K562 (cell line): Measurements from ENCODE around the gene SATB2. TPM values are rescaled to one million over a fixed set of nuclear protein-coding genes. Genes with fewer than 3 reads are reported as not detected.

Experiments used
- ARID4B ChIP-seq: sonication (generic); formaldehyde crosslinking; IDR thresholded peaks from 2 replicates; pipeline ENCODE4 v1.8.0; 2022; ENCODE audit warnings: mild to moderate bottlenecking, missing genetic modification reagents
- CBFB ChIP-seq: sonication (generic); formaldehyde crosslinking; IDR thresholded peaks from 2 replicates; pipeline ENCODE4 v1.4.0; 2020; ENCODE audit warnings: mild to moderate bottlenecking, missing genetic modification reagents
- CBX1 ChIP-seq: sonication (generic); IDR thresholded peaks from 2 replicates; pipeline ENCODE4 v1.6.1; 2016; ENCODE audit warnings: antibody characterized with exemption, low read depth, mild to moderate bottlenecking
- CHD4 ChIP-seq: fragments of 200-600 bp; sonication (generic); IDR thresholded peaks from 3 replicates; pipeline ENCODE4 v1.6.1; 2012; ENCODE audit warnings: low read depth, mild to moderate bottlenecking, mixed read lengths, low read length, inconsistent platforms; ENCODE audit not compliant: insufficient read depth, insufficient replicate concordance, poor library complexity, severe bottlenecking
- CREB1 ChIP-seq, 2 experiments: sonication (generic) in 1 of 2; formaldehyde crosslinking in 1 of 2; IDR thresholded peaks; 2 replicates each; pipeline versions ENCODE4 v1.6.1 to v1.8.0; 2012 to 2022; ENCODE audit warnings: inconsistent platforms in 1 of 2, mild to moderate bottlenecking in 1 of 2, missing genetic modification reagents in 1 of 2, moderate library complexity in 1 of 2
- DMBX1 ChIP-seq: fragments of 250-450 bp; sonication (Bioruptor Pico); IDR thresholded peaks from 2 replicates; pipeline ENCODE4 v1.8.0; 2022; ENCODE audit warnings: inconsistent platforms, mild to moderate bottlenecking, moderate library complexity, borderline replicate concordance
- ETV5 ChIP-seq: sonication (generic); formaldehyde crosslinking; IDR thresholded peaks from 2 replicates; pipeline ENCODE4 v1.4.0; 2020; ENCODE audit warnings: low read depth, mild to moderate bottlenecking, missing genetic modification reagents
- HDGF ChIP-seq: fragments of 450-650 bp; IDR thresholded peaks from 2 replicates; pipeline ENCODE4 v1.6.1; 2016
- MEF2A ChIP-seq: IDR thresholded peaks from 2 replicates; pipeline ENCODE4 v1.6.1; 2011; ENCODE audit warnings: low read depth, mild to moderate bottlenecking, low read length, moderate library complexity; ENCODE audit not compliant: control insufficient read depth
- NFIC ChIP-seq: fragments of 450-650 bp; IDR thresholded peaks from 2 replicates; pipeline ENCODE4 v1.6.1; 2017; ENCODE audit warnings: mild to moderate bottlenecking, inconsistent platforms
- RNF2 ChIP-seq: sonication (generic); IDR thresholded peaks from 2 replicates; pipeline ENCODE4 v1.6.1; 2016
- SMARCA5 ChIP-seq: fragments of 450-650 bp; IDR thresholded peaks from 2 replicates; pipeline ENCODE4 v1.6.1; 2016
- TRIM24 ChIP-seq, 2 experiments: fragments of 450-650 bp; IDR thresholded peaks; 2 replicates each; pipeline ENCODE4 v1.6.1; 2016
- ZNF12 ChIP-seq: sonication (generic); formaldehyde crosslinking; IDR thresholded peaks from 2 replicates; pipeline ENCODE4 v1.4.0; 2020; ENCODE audit warnings: mild to moderate bottlenecking, missing genetic modification reagents
- ZNF174 ChIP-seq: fragments of 250-450 bp; sonication (Bioruptor Pico); IDR thresholded peaks from 2 replicates; pipeline ENCODE4 v1.4.0; 2020; ENCODE audit warnings: mild to moderate bottlenecking
- ZNF407 ChIP-seq: fragments of 450-650 bp; IDR thresholded peaks from 2 replicates; pipeline ENCODE4 v1.6.1; 2016; ENCODE audit warnings: low read depth
- polyA plus RNA-seq, 8 experiments: library from polyadenylated mRNA; depleted of rRNA in 4 of 8; stranded (reverse) in 5 of 8; unstranded in 3 of 8; fragments of >200 nt; fragmentation: Nextera tagmentation in 2 of 8; fragmentation: Illumina TruSeq in 1 of 8; extraction: Ambion mirVana in 2 of 8; extraction: Trizol in 1 of 8; gene quantifications; 2 replicates each; pipeline versions ENCODE4 v1.2.1 to v1.2.3, GENCODE V29; 2011 to 2014; ENCODE audit warnings: inconsistent platforms in 1 of 8, missing spikeins in 1 of 8
- total RNA-seq, 7 experiments: library from RNA; depleted of rRNA in 6 of 7; stranded (reverse); fragments of >200 nt in 6 of 7; fragmentation: Illumina TruSeq in 2 of 7; extraction: Trizol in 2 of 7; gene quantifications; 2 replicates each; pipeline versions ENCODE4 v1.2.1 to v1.2.3, GENCODE V29; 2011 to 2021; ENCODE audit warnings: low replicate concordance in 1 of 7

The SATB2 gene
- total and polyA plus RNA-seq, 9 of the 15 experiments (the other 6 are each of a cell fraction or from before 2014, with no cell fraction given): 4.5 to 34.0 (median 15.1) TPM

- no peak for TF ChIP-seq ZNF12 (CRISPR knock-in tag)
- no peak for TF ChIP-seq CBX1
- no peak for TF ChIP-seq ZNF174 (CRISPR knock-in tag)
- TF ChIP-seq ZNF407: no peak
- no peak for TF ChIP-seq HDGF
- 0 out of 2 replicates have a peak, but pooled peaks have one; percentile 24 for TF ChIP-seq ETV5 (CRISPR knock-in tag)
- peak; percentile 87 for TF ChIP-seq RNF2
- TF ChIP-seq SMARCA5: no peak
- TF ChIP-seq TRIM24 (IDR thresholded peaks at IDR 0.05): no peak; a peak in 1 of 4 replicates
- no peak for TF ChIP-seq CREB1 (IDR thresholded peaks at IDR 0.05)
- TF ChIP-seq CREB1 (CRISPR knock-in tag; IDR thresholded peaks at IDR 0.05): no peak
- TF ChIP-seq MEF2A: no peak
- no peak for TF ChIP-seq CHD4
- no peak for TF ChIP-seq DMBX1 (CRISPR knock-in tag)
- peak; percentile 63 for TF ChIP-seq NFIC
- TF ChIP-seq CBFB: no peak
- TF ChIP-seq ARID4B: peak; percentile 55; the same call in 1 of the 2 replicates
Measured at GRCh38 chr2:199455545-199456382, 2.0 kb downstream of the SATB2 start (continued).
